Renal cortex interstitium (tissue), 3 donors: ENCODE data around the gene MAD1L1. TPM values are rescaled to one million over a fixed set of nuclear protein-coding genes. Genes with fewer than 3 reads are reported as not detected.

Source experiments
- polyA plus RNA-seq, 3 donors: library from polyadenylated mRNA; unstranded; fragments of 120-200 nt; gene quantifications; one replicate each; pipeline ENCODE4 v1.2.1, GENCODE V29; 2013; ENCODE audit not compliant: insufficient read length in 3 of 3

Gene MAD1L1
- polyA plus RNA-seq, 3 donors, result 22.6 to 28.2 (median 26.3) TPM

Other genes starting within 250 kb of the MAD1L1 start
- 10 to 100 TPM; 32.9 to 39.6 (median 38.7) TPM for gene MRM2, start 9.3 kb upstream of the MAD1L1 start, polyA plus RNA-seq
- gene NUDT1, start 9.3 kb upstream of the MAD1L1 start, polyA plus RNA-seq, result 10 to 100 TPM; 17.0 to 26.7 (median 21.1) TPM
- gene SNX8, start 81.5 kb upstream of the MAD1L1 start, polyA plus RNA-seq, result 10 to 100 TPM; 34.7 to 40.9 (median 37.3) TPM
- 100 to 1,000 TPM; 156 to 174 (median 160) TPM for gene EIF3B, start 121.9 kb upstream of the MAD1L1 start, polyA plus RNA-seq
- 10 to 100 TPM in 2 of 3 donors, 1 to 10 TPM in 1; 7.7 to 13.6 (median 11.8) TPM for gene CHST12, start 170.7 kb upstream of the MAD1L1 start, polyA plus RNA-seq
- gene GRIFIN, start 243.5 kb upstream of the MAD1L1 start, polyA plus RNA-seq, result not detected